Endothelial cell (in vitro differentiated cells): Measurements from ENCODE around the gene CYP27A1. TPM values are rescaled to one million over a fixed set of nuclear protein-coding genes. Genes with fewer than 3 reads are reported as not detected.

ENCODE experiments used
- DNase-seq: peaks from one replicate; pipeline ENCODE4 v3.0.0; 2021; ENCODE audit warnings: low spot score
- H3K27ac Mint-ChIP-seq: one replicate; pipeline ENCODE4 v1.8.0; 2021; ENCODE audit warnings: mixed read lengths, inconsistent platforms; ENCODE audit not compliant: unreplicated experiment
- H3K27me3 Mint-ChIP-seq: one replicate; pipeline ENCODE4 v1.8.0; 2021; ENCODE audit warnings: mild to moderate bottlenecking, moderate library complexity, mixed read lengths, inconsistent platforms; ENCODE audit not compliant: unreplicated experiment
- H3K36me3 Mint-ChIP-seq: one replicate; pipeline ENCODE4 v1.8.0; 2021; ENCODE audit warnings: mild to moderate bottlenecking, low read depth, mixed read lengths, inconsistent platforms; ENCODE audit not compliant: unreplicated experiment
- H3K4me1 Mint-ChIP-seq: one replicate; pipeline ENCODE4 v1.8.0; 2021; ENCODE audit warnings: mild to moderate bottlenecking, mixed read lengths, inconsistent platforms; ENCODE audit not compliant: unreplicated experiment
- H3K4me3 Mint-ChIP-seq: one replicate; pipeline ENCODE4 v1.8.0; 2021; ENCODE audit warnings: mild to moderate bottlenecking, mixed read lengths, inconsistent platforms; ENCODE audit not compliant: unreplicated experiment
- H3K9me3 Mint-ChIP-seq: one replicate; pipeline ENCODE4 v1.8.0; 2021; ENCODE audit warnings: mixed read lengths, inconsistent platforms; ENCODE audit not compliant: unreplicated experiment
- CTCF ChIP-seq: fragments of 200-600 bp; sonication (generic); IDR thresholded peaks from one replicate; pipeline ENCODE4 v1.5.0; 2021; ENCODE audit warnings: antibody characterized with exemption; ENCODE audit not compliant: unreplicated experiment
- total RNA-seq: library from RNA; stranded (reverse); fragmentation: NEBNext Ultra II Directional; extraction: Animal tissue kit (Norgen Biotek cat#: 25700); gene quantifications from one replicate; pipeline ENCODE4 v1.2.1, GENCODE V29; 2021; ENCODE audit not compliant: unreplicated experiment

CYP27A1 gene
- total RNA-seq, 1 donor from 2014 or later = 9.0 TPM

GRCh38 chr2:218736531-218736930 lies 45.4 kb upstream of the CYP27A1 start:
- Mint-ChIP-seq H3K4me1 (peaks cover 19% of the 10 kb centered on the region), H3K36me3 (peaks cover 24% of the 10 kb centered on the region), H3K4me3 (no peak overlapping the region), H3K27ac (no peak overlapping the region), H3K9me3 (no peaks in the 10 kb centered on the region), H3K27me3 (no peaks in the 10 kb centered on the region)
- no peak for DNase-seq
- TF ChIP-seq CTCF = no peak

DNA sequence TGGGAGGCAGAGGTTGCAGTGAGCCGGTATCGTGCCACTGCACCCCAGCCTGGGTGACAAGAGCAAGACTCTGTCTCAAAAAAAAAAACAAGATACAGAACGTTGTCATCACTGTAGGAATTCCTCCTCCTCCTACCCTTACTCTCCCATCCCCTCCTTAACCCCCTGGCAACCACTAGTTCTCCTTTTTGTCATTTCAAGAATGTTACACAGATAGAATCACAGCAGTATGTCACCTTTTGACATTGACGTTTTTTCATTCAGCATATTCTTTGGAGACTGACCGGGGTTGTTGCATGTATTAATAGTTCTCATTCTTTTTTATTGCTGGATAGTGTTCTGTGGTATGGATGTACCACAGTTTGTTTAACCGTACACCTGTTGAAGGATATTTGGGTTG lies 38.9 kb upstream of the CYP27A1 start:
- no peak overlapping the region for H3K4me3 Mint-ChIP-seq
- TF ChIP-seq CTCF = no peak
- H3K9me3 Mint-ChIP-seq = no peaks in the 10 kb centered on the region
- H3K27ac Mint-ChIP-seq = no peak overlapping the region
- no peaks in the 10 kb centered on the region for H3K4me1 Mint-ChIP-seq
- no peak for DNase-seq
- peaks cover 50% of the 10 kb centered on the region for H3K36me3 Mint-ChIP-seq
- H3K27me3 Mint-ChIP-seq = peaks cover 3% of the 10 kb centered on the region

DNA sequence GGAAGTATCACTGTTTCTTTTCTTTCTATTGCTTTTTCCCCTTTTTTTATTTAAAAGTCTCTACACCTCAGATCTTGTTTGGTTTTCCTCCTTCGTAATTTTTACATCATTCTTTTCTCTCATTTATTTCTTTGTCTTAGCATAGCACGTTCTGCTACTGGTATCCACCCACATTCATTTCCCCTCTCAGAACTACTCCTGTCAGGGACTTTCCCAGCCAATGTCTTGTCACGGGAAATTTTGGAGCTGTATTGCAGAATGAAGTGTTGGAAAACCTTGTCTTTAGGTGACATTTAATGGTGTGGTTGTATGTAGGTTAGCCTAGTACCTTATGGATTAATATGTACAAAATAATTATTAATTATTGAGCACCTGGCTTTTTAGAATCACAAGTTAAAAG lies 37.3 kb upstream of the CYP27A1 start:
- peaks cover 56% of the 10 kb centered on the region for H3K36me3 Mint-ChIP-seq
- no peak overlapping the region for H3K27ac Mint-ChIP-seq

GRCh38 chr2:218745160-218745558 lies 36.8 kb upstream of the CYP27A1 start:
- H3K36me3 Mint-ChIP-seq = peaks cover 58% of the 10 kb centered on the region
- H3K4me3 Mint-ChIP-seq = no peak overlapping the region
- no peaks in the 10 kb centered on the region for H3K4me1 Mint-ChIP-seq
- H3K27me3 Mint-ChIP-seq = peaks cover 3% of the 10 kb centered on the region
- no peaks in the 10 kb centered on the region for H3K9me3 Mint-ChIP-seq
- DNase-seq = no peak
- no peak for TF ChIP-seq CTCF
- no peak overlapping the region for H3K27ac Mint-ChIP-seq

More for the DNA sequence above, 37.3 kb upstream of the CYP27A1 start:
- TF ChIP-seq CTCF = no peak
- Mint-ChIP-seq H3K4me1 (no peaks in the 10 kb centered on the region), H3K4me3 (no peak overlapping the region), H3K27me3 (peaks cover 3% of the 10 kb centered on the region), H3K9me3 (no peaks in the 10 kb centered on the region)
- DNase-seq = no peak

DNA sequence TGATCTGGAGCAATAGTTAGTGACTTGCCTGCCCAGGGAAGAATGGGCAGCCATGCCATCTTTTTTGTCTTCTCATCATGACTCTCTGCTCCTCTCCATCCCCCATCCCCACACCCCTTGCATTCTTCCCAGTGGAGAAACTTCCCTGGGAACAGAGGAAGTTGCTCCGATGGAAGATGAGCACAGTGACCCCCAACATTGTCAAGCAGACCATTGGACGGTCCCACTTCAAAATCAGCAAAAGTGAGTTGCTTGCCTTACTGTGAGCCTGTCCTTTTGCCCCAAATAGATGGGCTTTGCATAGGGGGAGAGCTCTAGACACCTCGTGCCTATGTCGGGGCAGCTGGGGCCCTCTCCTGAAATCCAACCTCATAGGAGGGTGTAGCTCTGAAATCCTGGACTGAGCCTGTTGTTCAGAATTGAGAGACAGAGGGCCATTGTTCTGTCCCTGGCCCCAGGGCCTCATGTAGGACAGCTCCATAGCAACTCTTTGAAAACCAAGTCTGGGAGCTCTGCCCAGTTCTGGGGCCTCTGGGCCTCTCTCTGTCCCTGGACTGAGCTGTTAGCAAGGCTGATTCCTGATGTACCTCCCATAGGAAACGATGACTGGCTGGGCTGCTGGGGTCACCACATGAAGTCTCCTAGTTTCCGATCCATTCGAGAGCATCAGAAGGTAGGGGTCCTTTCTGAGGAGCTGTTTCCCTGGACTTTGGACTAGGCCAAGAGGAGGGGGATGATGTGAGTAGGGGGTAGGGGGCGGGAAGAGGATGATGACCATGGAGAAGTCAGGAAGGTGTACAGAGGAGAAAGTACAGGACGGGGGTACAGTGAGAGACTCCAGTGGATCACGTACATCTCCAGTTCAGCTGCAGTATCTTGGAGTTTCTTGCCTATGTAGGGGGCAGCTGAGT lies 36.1 kb upstream of the CYP27A1 start:
- Mint-ChIP-seq H3K4me1 (no peaks in the 10 kb centered on the region), H3K27me3 (peaks cover 3% of the 10 kb centered on the region), H3K36me3 (peaks cover 60% of the 10 kb centered on the region), H3K4me3 (no peak overlapping the region), H3K9me3 (no peaks in the 10 kb centered on the region), H3K27ac (no peak overlapping the region)
- DNase-seq = no peak
- TF ChIP-seq CTCF = no peak
